BJ (cell line): ENCODE data around the gene PMIS2. TPM values are rescaled to one million over a fixed set of nuclear protein-coding genes. Genes with fewer than 3 reads are reported as not detected.

Experiments
- CTCF ChIA-PET: fragments of 350-600 bp; formaldehyde crosslinking; extraction: SDS; loops from one replicate; lab custom pipeline; 2021; ENCODE audit warnings: antibody characterized with exemption, inconsistent platforms; lab: Yijun Ruan, JAX
- POLR2A ChIA-PET: fragments of 300-600 bp; sonication (Branson Sonifier 250); formaldehyde crosslinking; extraction: SDS; loops from one replicate; lab custom pipeline; 2021; ENCODE audit warnings: antibody characterized with exemption; lab: Charles Lee
- DNase-seq: peaks from one replicate; pipeline ENCODE4 v3.0.0-alpha.2; 2011; ENCODE audit warnings: low read depth
- H3K27me3 ChIP-seq: 2 replicates; pipeline ENCODE4 v1.6.0; 2011; ENCODE audit warnings: low read length; ENCODE audit not compliant: control insufficient read depth, insufficient read depth
- H3K36me3 ChIP-seq: 2 replicates; pipeline ENCODE4 v1.5.1; 2011; ENCODE audit warnings: low read length; ENCODE audit not compliant: control insufficient read depth, insufficient read depth
- H3K4me3 ChIP-seq: 2 replicates; pipeline ENCODE4 v1.5.1; 2011; ENCODE audit warnings: low read depth, mild to moderate bottlenecking, control low read depth, low read length
- CTCF ChIP-seq: IDR thresholded peaks from 2 replicates; pipeline ENCODE4 v1.5.1; 2011; ENCODE audit warnings: low read depth, mild to moderate bottlenecking, control low read depth, inconsistent platforms, low read length, moderate library complexity; ENCODE audit not compliant: insufficient read depth
- polyA minus RNA-seq: library from RNA; depleted of rRNA, polyadenylated mRNA; stranded (reverse); fragments of >200 nt; gene quantifications from 2 replicates; pipeline ENCODE4 v1.2.3, GENCODE V29; 2011; rRNA and poly(A)+ RNA removed
- polyA plus RNA-seq: library from polyadenylated mRNA; depleted of rRNA; stranded (reverse); fragments of >200 nt; gene quantifications from 2 replicates; pipeline ENCODE4 v1.2.3, GENCODE V29; 2011; rRNA removed

PMIS2 gene
- polyA plus RNA-seq (not detected in 2 replicates), polyA minus RNA-seq (not detected in 2 replicates)

GRCh38 chr19:35585848-35586247 is at the start of gene PMIS2:
PMIS2 (plus strand) TSS chr19:35586173; CDS start chr19:35586260, 87 bp downstream.
- Histone ChIP-seq H3K36me3 (no peaks in the 10 kb centered on the region), H3K27me3 (0 out of 2 replicates have a peak, but pooled peaks cover 4% of the 10 kb centered on the region), H3K4me3 (no peak within 1 kb of the TSS)
- no peak for DNase-seq
- POLR2A ChIA-PET, result no interaction called here
- TF ChIP-seq CTCF, result no peak
- CTCF ChIA-PET, result interaction anchor here (0.9 kb wide), 1 partner anchor 12 kb away, joined by 3 read pairs; no protein-coding TSS in a partner anchor

GRCh38 chr19:35539314-35539713 is 46.7 kb upstream of the PMIS2 start:
- no peak for TF ChIP-seq CTCF
- H3K4me3 ChIP-seq, result no peak overlapping the region
- no peak for DNase-seq
- H3K27me3 ChIP-seq, result no peaks in the 10 kb centered on the region
- peaks cover 3% of the 10 kb centered on the region for H3K36me3 ChIP-seq
- ChIA-PET POLR2A (no interaction called here), CTCF (interaction anchor here (1.7 kb wide), 1 partner anchor 10 kb away, joined by 7 read pairs; no protein-coding TSS in a partner anchor)

- no peak for TF ChIP-seq CTCF
- POLR2A ChIA-PET, result no interaction called here
- CTCF ChIA-PET, result no interaction called here
These were observed 46.1 kb upstream of the PMIS2 start for GRCh38 chr19:35539850-35540249.

GRCh38 chr19:35540356-35540927 is 45.5 kb upstream of the PMIS2 start:
- ChIA-PET POLR2A (no interaction called here), CTCF (no interaction called here)
- Histone ChIP-seq H3K27me3 (no peaks in the 10 kb centered on the region), H3K4me3 (no peak overlapping the region), H3K36me3 (peaks cover 3% of the 10 kb centered on the region)
- TF ChIP-seq CTCF, result no peak
- DNase-seq, result no peak

More at GRCh38 chr19:35539850-35540249, 46.1 kb upstream of the PMIS2 start:
- H3K36me3 ChIP-seq, result peaks cover 3% of the 10 kb centered on the region
- no peaks in the 10 kb centered on the region for H3K27me3 ChIP-seq
- no peak for DNase-seq
- no peak overlapping the region for H3K4me3 ChIP-seq

- Histone ChIP-seq H3K27me3 (no peaks in the 10 kb centered on the region), H3K4me3 (no peak overlapping the region), H3K36me3 (peaks cover 3% of the 10 kb centered on the region)
- TF ChIP-seq CTCF, result no peak
- POLR2A ChIA-PET, result no interaction called here
- DNase-seq, result no peak
- CTCF ChIA-PET, result interaction anchor here (2.7 kb wide), 1 partner anchor 31 kb away, joined by 9 read pairs; no protein-coding TSS in a partner anchor
These were observed 43.8 kb upstream of the PMIS2 start for GRCh38 chr19:35542209-35542608.
